ENCODE measurements around the gene SIDT1. TPM values are rescaled to one million over a fixed set of nuclear protein-coding genes. Genes with fewer than 3 reads are reported as not detected.

Gene SIDT1
- total RNA-seq, 1 experiment from 2014 or later: not detected

DNA sequence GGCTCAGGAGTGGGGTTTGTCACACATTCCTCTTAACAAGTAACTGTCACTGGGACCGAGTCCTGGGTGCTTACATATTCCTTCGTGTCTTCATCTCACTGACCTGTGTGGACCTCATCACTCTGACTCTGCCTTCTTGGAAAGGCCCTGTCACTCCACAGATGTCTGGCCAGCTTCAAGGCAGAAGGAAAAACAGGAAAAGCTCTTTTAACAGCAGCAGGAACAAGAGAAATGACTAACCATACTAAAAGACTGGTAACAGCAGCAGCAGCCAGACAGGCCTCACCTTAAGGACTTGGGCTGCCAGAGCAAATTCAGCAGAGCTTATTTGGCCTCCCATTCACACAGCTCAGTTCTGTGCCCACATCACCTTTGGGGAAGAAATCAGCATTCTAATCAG lies 96.0 kb downstream of the SIDT1 start:
- no peak overlapping the region for H3T11ph ChIP-seq (ENCODE audit: low read length)
- H3K27me3 ChIP-seq (ENCODE audit: insufficient read depth, low read length): no peaks in the 10 kb centered on the region
- no peak overlapping the region for H3K23ac ChIP-seq (ENCODE audit: insufficient read length, low read depth, low read length)
- no peak overlapping the region for H2BK20ac ChIP-seq (ENCODE audit: low read depth, low read length, poor library complexity, severe bottlenecking)
- H4K8ac ChIP-seq (replicated peaks; ENCODE audit: insufficient read length, low read depth, low read length): no peak overlapping the region
- Mint-ChIP-seq H3K36me3 (ENCODE audit: insufficient read depth in 1 of 3, low read depth in 3 of 3) (no peaks in the 10 kb centered on the region), H3K4me3 (no peak overlapping the region), H3K27ac (no peak overlapping the region; a peak in 2 of 7 replicates), H3K27me3 (ENCODE audit: low read depth) (peaks cover 14% of the 10 kb centered on the region), H3K9me3 (no peaks in the 10 kb centered on the region), H3K4me1 (0 out of 4 replicates have a peak, but pooled peaks cover 2 to 4% of the 10 kb centered on the region in 2 experiments)
- H3K18ac ChIP-seq (ENCODE audit: insufficient read length, low read depth, low read length): no peak overlapping the region
- no peak overlapping the region for H3K27ac ChIP-seq (ENCODE audit: insufficient read length, low read depth, low read length)
- H3K4me1 ChIP-seq (ENCODE audit: insufficient read depth, low read length): no peaks in the 10 kb centered on the region
- no peak for TF ChIP-seq CTCF (conservative IDR thresholded peaks at IDR 0.05)
- H2BK15ac ChIP-seq (ENCODE audit: low read depth, low read length): no peak overlapping the region
- H3K4me2 ChIP-seq (ENCODE audit: insufficient read depth, insufficient read length, low read length): no peak overlapping the region
- H2AFZ ChIP-seq (ENCODE audit: low read length): no peak overlapping the region
- no peak overlapping the region for H3K4ac ChIP-seq (ENCODE audit: low read depth, low read length)
- H3K79me2 ChIP-seq (ENCODE audit: insufficient read depth, low read length): no peaks in the 10 kb centered on the region
- H3K9ac ChIP-seq (ENCODE audit: extremely low read depth, insufficient read length, low read length): no peak overlapping the region
- no peak for DNase-seq
- H4K91ac ChIP-seq (ENCODE audit: insufficient read length, low read depth, low read length): no peak overlapping the region
- H3K14ac ChIP-seq (ENCODE audit: insufficient read depth, low read length): no peak overlapping the region
- H2AK5ac ChIP-seq (ENCODE audit: insufficient read length, low read length): no peak overlapping the region
- no peak overlapping the region for H3K56ac ChIP-seq (ENCODE audit: insufficient read length, low read depth, low read length)
- no peak overlapping the region for H4K5ac ChIP-seq (ENCODE audit: insufficient read length, low read depth, low read length)
- no peak overlapping the region for H2BK120ac ChIP-seq (ENCODE audit: low read depth, low read length, poor library complexity, severe bottlenecking)
- H3K9me3 ChIP-seq (ENCODE audit: control insufficient read depth, low read depth, low read length): no peaks in the 10 kb centered on the region
- WGBS (ENCODE audit: extremely low coverage, insufficient read length, low lambda C conversion rate): no CpG with 5 or more reads among the region's 2 CpGs
- no peak overlapping the region for H2BK5ac ChIP-seq (ENCODE audit: insufficient read length, low read length)
- no peaks in the 10 kb centered on the region for H4K20me1 ChIP-seq (ENCODE audit: control insufficient read depth, insufficient read depth, insufficient read length)
- H3K79me1 ChIP-seq (ENCODE audit: insufficient read depth, low read depth, low read length, poor library complexity, severe bottlenecking): no peaks in the 10 kb centered on the region
- no peaks in the 10 kb centered on the region for H3K23me2 ChIP-seq (ENCODE audit: insufficient read length, low read depth, low read length, poor library complexity, severe bottlenecking)
- H2BK12ac ChIP-seq (ENCODE audit: insufficient read length, low read depth, low read length): no peak overlapping the region

Measured in H9 (cell line).